Lower leg skin (tissue), 3 donors: ENCODE measurements around the gene FARS2.

Experiments used
- CTCF ChIP-seq, 3 donors: fragments of 450-650 bp; IDR thresholded peaks; one replicate each; pipeline ENCODE4 v1.5.1; 2016; ENCODE audit warnings: antibody characterized with exemption in 3 of 3, mild to moderate bottlenecking in 3 of 3, moderate library complexity in 2 of 3
- POLR2A ChIP-seq, 2 donors: fragments of 450-650 bp; IDR thresholded peaks; one replicate each; pipeline ENCODE4 v1.6.1; 2016 to 2017; ENCODE audit warnings: antibody characterized with exemption in 2 of 2, mild to moderate bottlenecking in 1 of 2, moderate library complexity in 1 of 2

GRCh38 chr6:5318617-5319272 is 57.4 kb downstream of the FARS2 start:
- TF ChIP-seq CTCF (IDR thresholded peaks at IDR 0.05), result no peak
- no peak for TF ChIP-seq POLR2A (IDR thresholded peaks at IDR 0.05)
